NCI-H1417 (cell line): Measurements from ENCODE around the gene NTHL1.
A peak's percentile ranks its signal among the peaks of the same experiment; 100 is the strongest.

ENCODE experiments used
- DNase-seq, 3 experiments: peaks; one replicate each; lab custom pipeline; 2025; lab: John Stamatoyannopoulos, UW

Gene NTHL1

GRCh38 chr16:2083876-2084780 lies 36.5 kb upstream of the NTHL1 start:
- no peak for DNase-seq

- DNase-seq: no peak
Observed at GRCh38 chr16:2083409-2083808, 35.8 kb upstream of the NTHL1 start.

GRCh38 chr16:2082983-2083364 lies 35.3 kb upstream of the NTHL1 start:
- DNase-seq: no peak

DNA sequence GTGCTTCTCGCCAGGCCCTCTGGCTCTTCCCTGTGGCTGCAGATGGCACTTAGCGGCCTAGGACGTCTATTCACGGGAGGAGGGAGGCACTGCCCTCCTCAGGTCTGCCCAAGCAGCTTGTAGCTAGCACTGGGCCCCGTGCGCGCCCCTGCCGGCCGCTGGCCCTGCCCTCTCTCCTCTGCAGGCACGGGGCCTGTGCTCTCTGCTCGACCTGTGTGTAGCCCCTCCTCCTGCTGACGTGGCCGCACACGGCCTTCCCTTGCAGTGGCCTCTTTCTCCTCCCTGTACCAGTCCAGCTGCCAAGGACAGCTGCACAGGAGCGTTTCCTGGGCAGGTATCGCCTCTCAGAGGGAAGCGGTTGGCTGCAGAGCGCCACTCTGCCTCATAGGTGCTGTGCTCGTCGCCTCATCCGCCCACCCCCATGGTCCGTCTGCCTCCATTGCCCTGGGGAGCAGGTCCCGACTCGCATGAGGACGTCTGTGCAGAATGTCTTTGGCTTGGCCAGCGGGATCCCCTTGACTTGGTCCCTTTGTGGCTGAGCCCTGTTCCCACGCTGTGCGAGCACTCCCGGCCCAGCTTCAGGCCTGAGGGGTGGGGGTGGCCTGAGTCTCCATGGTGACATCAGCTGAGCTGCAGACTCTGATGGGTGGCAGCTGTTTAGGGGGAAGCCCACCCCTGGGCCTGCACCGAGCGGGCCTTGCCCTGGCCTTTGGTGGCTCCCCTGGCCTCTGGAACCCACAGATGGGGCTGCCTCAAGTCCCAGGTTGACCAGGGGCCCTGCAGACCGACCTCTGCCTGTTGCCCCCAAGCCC lies 34.7 kb upstream of the NTHL1 start:
- DNase-seq: peak; percentile 73 to 90 (median 81)

DNA sequence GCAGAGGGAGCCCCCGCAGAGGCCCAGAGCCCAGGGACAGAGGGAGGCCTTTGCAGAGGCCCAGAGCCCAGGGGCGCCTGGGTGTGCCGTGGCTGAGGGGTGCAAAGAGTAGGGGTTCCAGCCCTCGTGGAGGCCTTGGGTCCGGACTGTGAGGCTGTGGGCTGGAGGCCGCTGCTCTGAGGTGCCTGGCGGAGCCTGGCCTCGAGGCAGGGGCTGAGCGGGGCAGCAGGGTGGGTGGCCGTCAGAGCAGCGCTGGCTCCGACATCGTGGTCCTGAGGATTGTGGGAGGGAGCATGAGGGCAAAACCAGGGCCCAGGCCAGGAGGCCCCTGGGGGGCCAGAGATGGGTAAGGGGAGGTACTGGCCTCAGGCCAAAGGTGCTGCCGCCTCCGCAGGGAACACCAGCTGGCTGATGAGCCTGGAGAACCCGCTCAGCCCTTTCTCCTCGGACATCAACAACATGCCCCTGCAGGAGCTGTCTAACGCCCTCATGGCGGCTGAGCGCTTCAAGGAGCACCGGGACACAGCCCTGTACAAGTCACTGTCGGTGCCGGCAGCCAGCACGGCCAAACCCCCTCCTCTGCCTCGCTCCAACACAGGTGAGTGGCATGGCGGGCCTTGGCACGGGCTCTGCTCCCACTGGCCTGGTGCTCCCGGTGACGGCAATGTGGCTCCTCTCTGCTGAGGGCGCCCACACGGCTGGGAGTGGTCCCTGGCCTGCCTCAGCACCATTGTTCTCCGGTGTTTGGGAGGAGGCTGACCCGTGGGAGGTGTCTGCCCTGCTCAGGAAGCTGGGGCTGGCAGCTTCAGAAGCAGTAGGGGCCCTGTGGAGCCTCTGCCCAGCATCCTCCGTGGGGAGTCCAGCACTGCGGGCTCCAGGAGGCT lies 33.8 kb upstream of the NTHL1 start:
- peak in 1 of 3 experiments; percentile 34 for DNase-seq

- no peak for DNase-seq
Observed at GRCh38 chr16:2079991-2080390, 32.4 kb upstream of the NTHL1 start.

GRCh38 chr16:2079311-2079800 lies 31.7 kb upstream of the NTHL1 start:
- DNase-seq: no peak

- no peak for DNase-seq
Observed at GRCh38 chr16:2078691-2079090, 31.1 kb upstream of the NTHL1 start.

- DNase-seq: no peak
Observed at GRCh38 chr16:2078096-2078495, 30.5 kb upstream of the NTHL1 start.

- no peak for DNase-seq
Observed at GRCh38 chr16:2077696-2078095, 30.1 kb upstream of the NTHL1 start.

DNA sequence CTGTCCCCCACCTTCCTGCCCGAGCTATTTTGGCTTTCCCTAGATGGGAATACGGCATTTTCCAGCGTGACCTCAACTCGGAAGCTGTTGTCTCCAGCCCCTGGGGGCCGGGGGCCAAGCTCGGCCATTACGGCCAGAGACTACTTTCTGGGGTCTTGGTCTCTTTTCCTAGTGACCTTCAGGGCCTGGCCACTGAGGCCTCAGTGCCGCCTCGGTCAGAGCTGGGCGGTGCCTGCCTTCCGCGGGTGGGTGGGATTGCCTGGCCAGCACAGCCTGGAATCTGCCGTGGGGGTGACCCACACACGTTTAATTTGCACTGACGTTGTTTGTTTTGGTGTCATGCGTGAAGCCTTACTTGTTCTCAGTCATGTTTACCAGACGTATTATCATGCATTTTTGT lies 29.4 kb upstream of the NTHL1 start:
- DNase-seq: no peak

- no peak for DNase-seq
Observed at GRCh38 chr16:2076072-2076865, 28.6 kb upstream of the NTHL1 start.

- no peak for DNase-seq
Observed at GRCh38 chr16:2075631-2076030, 28.0 kb upstream of the NTHL1 start.

- DNase-seq: no peak
Observed at GRCh38 chr16:2074071-2074470, 26.4 kb upstream of the NTHL1 start.

DNA sequence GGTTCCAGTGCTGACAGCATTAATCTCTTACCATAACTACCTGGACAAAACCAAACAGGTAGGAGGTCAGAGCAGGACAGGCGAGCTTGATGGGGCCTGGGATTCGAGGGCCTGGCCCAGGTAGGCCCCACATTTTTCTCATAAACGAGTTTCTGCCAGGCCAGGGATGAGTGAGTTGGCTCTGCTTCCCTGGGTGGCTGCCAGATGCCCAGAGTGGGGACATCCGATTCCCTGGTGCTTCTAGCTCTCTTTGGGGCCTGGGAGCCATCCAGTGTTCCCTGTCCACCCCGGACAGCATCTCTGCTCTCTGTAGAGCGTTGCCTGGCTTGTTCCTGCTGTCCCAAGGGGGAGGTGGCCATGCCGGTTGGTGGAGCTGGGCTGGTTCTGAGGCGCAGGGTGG lies 25.3 kb upstream of the NTHL1 start:
- DNase-seq: no peak

- DNase-seq: no peak
Observed at GRCh38 chr16:2071454-2072202, 24.0 kb upstream of the NTHL1 start.

GRCh38 chr16:2070576-2071453 lies 23.2 kb upstream of the NTHL1 start:
- DNase-seq: no peak

- no peak for DNase-seq
Observed at GRCh38 chr16:2066139-2066538, 18.5 kb upstream of the NTHL1 start.

GRCh38 chr16:2064368-2064945 lies 16.8 kb upstream of the NTHL1 start:
- DNase-seq: no peak
